PFSK-1 (cell line): ENCODE measurements around the gene CEACAM21. TPM values are rescaled to one million over a fixed set of nuclear protein-coding genes. Genes with fewer than 3 reads are reported as not detected.

Source experiments
- FOXP2 ChIP-seq: optimal IDR thresholded peaks from 2 replicates; pipeline ENCODE3; 2011; ENCODE audit warnings: borderline replicate concordance, control low read depth, inconsistent platforms; ENCODE audit not compliant: insufficient read depth; ENCODE audit errors: extremely low read length, extremely low read depth
- POLR2AphosphoS5 ChIP-seq: IDR thresholded peaks from 2 replicates; pipeline ENCODE4 v1.6.1; 2012; ENCODE audit warnings: low read depth, mild to moderate bottlenecking, control low read depth, low read length, moderate library complexity
- SIN3A ChIP-seq: IDR thresholded peaks from 2 replicates; pipeline ENCODE4 v1.6.1; 2012; ENCODE audit warnings: mild to moderate bottlenecking, low read length, moderate library complexity, borderline replicate concordance; ENCODE audit not compliant: insufficient read depth
- TAF1 ChIP-seq: IDR thresholded peaks from 2 replicates; pipeline ENCODE4 v1.6.1; 2012; ENCODE audit warnings: low read length, control low read depth, borderline replicate concordance; ENCODE audit not compliant: insufficient read depth
- polyA plus RNA-seq: library from polyadenylated mRNA; unstranded; fragments of >200 nt; gene quantifications from one replicate; pipeline ENCODE4 v1.2.1, GENCODE V29; 2012; ENCODE audit warnings: low read depth, missing spikeins; ENCODE audit not compliant: insufficient read length
- TF ChIP-seq, protein P1 (sequence below), 2 experiments: IDR thresholded peaks; 2 replicates each; pipeline versions ENCODE4 v1.6.1 to v1.8.0; 2011 to 2012; ENCODE audit warnings: low read depth in 2 of 2, low read length in 2 of 2, control low read depth in 1 of 2, inconsistent platforms in 1 of 2, mild to moderate bottlenecking in 1 of 2, moderate library complexity in 1 of 2; ENCODE audit not compliant: insufficient read depth in 1 of 2

The CEACAM21 gene
- not detected for polyA plus RNA-seq

DNA sequence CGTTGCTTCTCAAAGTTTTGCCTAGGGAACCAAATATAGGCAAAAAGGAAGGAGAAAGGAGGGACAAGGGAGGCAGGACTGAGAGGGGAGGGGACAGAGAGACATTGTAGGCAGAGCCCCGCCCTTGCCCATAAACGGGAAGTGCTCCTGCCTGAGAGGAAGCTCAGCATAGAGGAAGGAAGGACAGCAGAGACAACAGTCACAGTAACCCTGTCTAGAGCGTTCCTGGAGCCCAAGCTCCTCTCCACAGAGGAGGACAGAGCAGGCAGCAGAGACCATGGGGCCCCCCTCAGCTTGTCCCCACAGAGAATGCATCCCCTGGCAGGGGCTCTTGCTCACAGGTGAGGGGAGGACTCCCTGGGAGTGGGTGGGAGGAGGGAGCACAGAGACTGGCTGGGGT, at the start of gene CEACAM21:
Gene CEACAM21, plus strand, starts transcription at position 169 of the 400 bp plus-strand sequence. Its CDS starts 109 bp downstream, at position 278.
- no peak for TF ChIP-seq FOXP2
- no peak for TF ChIP-seq TAF1
- TF ChIP-seq SIN3A = no peak
- no peak for TF ChIP-seq POLR2AphosphoS5
- TF ChIP-seq, protein P1, sequence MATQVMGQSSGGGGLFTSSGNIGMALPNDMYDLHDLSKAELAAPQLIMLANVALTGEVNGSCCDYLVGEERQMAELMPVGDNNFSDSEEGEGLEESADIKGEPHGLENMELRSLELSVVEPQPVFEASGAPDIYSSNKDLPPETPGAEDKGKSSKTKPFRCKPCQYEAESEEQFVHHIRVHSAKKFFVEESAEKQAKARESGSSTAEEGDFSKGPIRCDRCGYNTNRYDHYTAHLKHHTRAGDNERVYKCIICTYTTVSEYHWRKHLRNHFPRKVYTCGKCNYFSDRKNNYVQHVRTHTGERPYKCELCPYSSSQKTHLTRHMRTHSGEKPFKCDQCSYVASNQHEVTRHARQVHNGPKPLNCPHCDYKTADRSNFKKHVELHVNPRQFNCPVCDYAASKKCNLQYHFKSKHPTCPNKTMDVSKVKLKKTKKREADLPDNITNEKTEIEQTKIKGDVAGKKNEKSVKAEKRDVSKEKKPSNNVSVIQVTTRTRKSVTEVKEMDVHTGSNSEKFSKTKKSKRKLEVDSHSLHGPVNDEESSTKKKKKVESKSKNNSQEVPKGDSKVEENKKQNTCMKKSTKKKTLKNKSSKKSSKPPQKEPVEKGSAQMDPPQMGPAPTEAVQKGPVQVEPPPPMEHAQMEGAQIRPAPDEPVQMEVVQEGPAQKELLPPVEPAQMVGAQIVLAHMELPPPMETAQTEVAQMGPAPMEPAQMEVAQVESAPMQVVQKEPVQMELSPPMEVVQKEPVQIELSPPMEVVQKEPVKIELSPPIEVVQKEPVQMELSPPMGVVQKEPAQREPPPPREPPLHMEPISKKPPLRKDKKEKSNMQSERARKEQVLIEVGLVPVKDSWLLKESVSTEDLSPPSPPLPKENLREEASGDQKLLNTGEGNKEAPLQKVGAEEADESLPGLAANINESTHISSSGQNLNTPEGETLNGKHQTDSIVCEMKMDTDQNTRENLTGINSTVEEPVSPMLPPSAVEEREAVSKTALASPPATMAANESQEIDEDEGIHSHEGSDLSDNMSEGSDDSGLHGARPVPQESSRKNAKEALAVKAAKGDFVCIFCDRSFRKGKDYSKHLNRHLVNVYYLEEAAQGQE (IDR thresholded peaks at IDR 0.05; ENCODE audit: insufficient read depth in 1 of 2, low read depth in 2 of 2, low read length in 2 of 2) = no peak

DNA sequence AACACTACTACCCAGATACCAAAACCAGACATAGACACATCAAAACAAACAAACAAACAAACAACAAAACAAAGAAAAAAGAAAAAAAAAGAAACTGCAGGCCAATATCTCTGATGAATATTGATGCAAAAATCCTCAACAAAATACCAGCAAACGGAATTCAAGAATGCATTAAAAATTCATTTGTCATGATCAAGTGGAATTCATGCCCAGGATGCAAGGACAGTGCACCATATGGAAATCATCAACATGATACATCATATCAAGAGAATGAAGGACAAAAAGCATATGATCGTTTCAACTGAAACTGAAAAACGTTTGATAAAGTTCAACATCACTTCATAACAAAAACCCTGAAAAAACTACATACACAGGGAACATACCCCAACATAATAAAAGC, 48.9 kb upstream of the CEACAM21 start:
- TF ChIP-seq FOXP2 (no peak), SIN3A (no peak), POLR2AphosphoS5 (no peak), TAF1 (no peak)
- TF ChIP-seq, protein P1 (IDR thresholded peaks at IDR 0.05; ENCODE audit: insufficient read depth in 1 of 2, low read depth in 2 of 2, low read length in 2 of 2) = no peak

DNA sequence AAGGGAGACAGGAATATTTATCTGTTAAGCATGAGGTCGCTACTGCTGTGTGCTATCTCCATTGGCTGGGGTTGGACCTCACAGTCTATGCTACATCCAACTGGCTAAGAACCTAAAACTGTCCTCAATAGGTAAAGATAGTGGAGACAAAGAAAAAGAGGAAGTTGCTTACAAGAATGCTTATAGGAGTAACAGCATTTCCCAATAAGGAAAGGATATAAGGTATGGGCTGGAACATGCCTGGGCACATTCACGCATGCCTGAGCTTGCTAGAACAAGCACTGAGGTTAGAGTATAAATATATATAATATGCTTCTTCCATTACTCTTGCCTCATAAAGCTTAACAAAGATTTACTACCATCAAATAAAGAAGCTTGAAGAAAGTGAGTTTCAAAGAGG, 47.9 kb upstream of the CEACAM21 start:
- TF ChIP-seq, protein P1 (IDR thresholded peaks at IDR 0.05; ENCODE audit: insufficient read depth in 1 of 2, low read depth in 2 of 2, low read length in 2 of 2) = no peak
- no peak for TF ChIP-seq POLR2AphosphoS5
- TF ChIP-seq TAF1 = no peak
- TF ChIP-seq FOXP2 = no peak
- no peak for TF ChIP-seq SIN3A

DNA sequence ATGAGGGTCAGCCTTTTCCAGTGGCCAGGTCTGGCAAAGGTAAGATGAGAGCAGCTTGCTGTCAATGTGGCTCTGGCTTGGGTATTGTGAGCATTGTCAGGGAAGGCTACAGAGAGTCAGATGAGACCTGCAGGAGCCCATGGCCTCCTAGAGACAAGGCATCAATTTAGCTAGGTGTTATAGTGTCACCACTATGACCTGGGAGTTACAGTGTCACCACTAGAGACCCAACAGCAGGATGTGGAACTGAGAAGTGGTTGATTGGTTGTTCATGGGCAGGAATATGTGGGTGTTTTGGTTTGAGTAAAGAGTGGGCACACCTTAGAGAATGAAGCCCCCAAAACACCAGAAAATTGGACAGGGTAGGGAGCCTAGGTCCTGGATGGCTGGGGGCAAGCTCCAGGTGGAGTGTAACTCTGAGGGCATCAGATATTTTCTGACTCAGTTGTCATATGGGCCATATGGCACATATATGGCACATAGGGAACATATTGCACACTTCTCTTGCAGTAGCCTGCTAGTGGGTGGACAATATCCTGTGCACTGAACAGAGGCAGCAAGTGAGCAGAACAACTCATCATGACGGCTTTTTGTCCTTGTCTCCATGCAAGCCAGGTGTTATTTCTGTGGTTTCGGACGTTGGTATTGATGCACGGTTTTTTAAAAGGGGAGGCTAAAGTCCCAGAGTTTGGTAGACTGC, 46.3 kb upstream of the CEACAM21 start:
- TF ChIP-seq FOXP2 (no peak), POLR2AphosphoS5 (no peak), SIN3A (no peak), TAF1 (no peak)
- TF ChIP-seq, protein P1 (IDR thresholded peaks at IDR 0.05; ENCODE audit: insufficient read depth in 1 of 2, low read depth in 2 of 2, low read length in 2 of 2) = no peak

DNA sequence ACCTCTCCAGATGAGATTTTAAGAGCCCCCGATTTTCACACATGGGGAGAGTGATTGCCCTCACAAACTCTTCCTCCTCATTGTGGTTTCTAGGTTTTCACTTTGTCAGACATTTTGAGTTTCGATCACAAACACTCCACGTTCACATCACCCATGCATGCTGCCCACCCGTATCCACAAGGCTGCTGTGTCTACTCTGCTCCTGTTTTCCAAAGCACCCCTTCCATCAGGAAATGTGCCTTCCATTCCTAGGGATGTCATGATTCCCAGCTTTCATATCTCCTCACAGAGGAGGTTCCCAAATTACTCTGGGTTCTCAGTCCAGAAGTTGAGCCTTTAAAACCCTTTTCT, 45.8 kb upstream of the CEACAM21 start:
- no peak for TF ChIP-seq TAF1
- no peak for TF ChIP-seq POLR2AphosphoS5
- TF ChIP-seq, protein P1 (IDR thresholded peaks at IDR 0.05; ENCODE audit: insufficient read depth in 1 of 2, low read depth in 2 of 2, low read length in 2 of 2) = no peak
- TF ChIP-seq SIN3A = no peak
- no peak for TF ChIP-seq FOXP2
